Mucosa of rectum (tissue), 2 donors: ENCODE results near the gene DCAF12.

ENCODE experiments used
- H3K27ac ChIP-seq, 2 donors: one replicate each; pipeline ENCODE4 v1.7.0; 2013; ENCODE audit warnings: inconsistent platforms in 2 of 2, low read depth in 2 of 2, low read length in 2 of 2
- H3K27me3 ChIP-seq, 2 donors: one replicate each; pipeline ENCODE4 v1.7.0; 2013; ENCODE audit warnings: low read length in 2 of 2; ENCODE audit not compliant: control insufficient read depth in 2 of 2, insufficient read depth in 2 of 2
- H3K36me3 ChIP-seq, 2 donors: one replicate each; pipeline ENCODE4 v1.7.0; 2013; ENCODE audit warnings: low read length in 2 of 2; ENCODE audit not compliant: control insufficient read depth in 2 of 2, insufficient read depth in 2 of 2
- H3K4me1 ChIP-seq, 2 donors: one replicate each; pipeline ENCODE4 v1.7.0; 2013; ENCODE audit warnings: low read length in 2 of 2, mild to moderate bottlenecking in 1 of 2; ENCODE audit not compliant: control insufficient read depth in 2 of 2, insufficient read depth in 2 of 2
- H3K4me3 ChIP-seq, 2 donors: one replicate each; pipeline ENCODE4 v1.7.0; 2013; ENCODE audit warnings: low read length in 2 of 2
- H3K9ac ChIP-seq, 2 donors: one replicate each; pipeline ENCODE4 v1.7.0; 2013; ENCODE audit warnings: low read length in 2 of 2, low read depth in 1 of 2, mild to moderate bottlenecking in 1 of 2
- H3K9me3 ChIP-seq, 2 donors: one replicate each; pipeline ENCODE4 v1.7.0; 2013; ENCODE audit warnings: low read length in 2 of 2; ENCODE audit not compliant: control insufficient read depth in 2 of 2
- donor health status: healthy.
- donor health status: Normal muscosa, but diverticular disease.

The DCAF12 gene

DNA sequence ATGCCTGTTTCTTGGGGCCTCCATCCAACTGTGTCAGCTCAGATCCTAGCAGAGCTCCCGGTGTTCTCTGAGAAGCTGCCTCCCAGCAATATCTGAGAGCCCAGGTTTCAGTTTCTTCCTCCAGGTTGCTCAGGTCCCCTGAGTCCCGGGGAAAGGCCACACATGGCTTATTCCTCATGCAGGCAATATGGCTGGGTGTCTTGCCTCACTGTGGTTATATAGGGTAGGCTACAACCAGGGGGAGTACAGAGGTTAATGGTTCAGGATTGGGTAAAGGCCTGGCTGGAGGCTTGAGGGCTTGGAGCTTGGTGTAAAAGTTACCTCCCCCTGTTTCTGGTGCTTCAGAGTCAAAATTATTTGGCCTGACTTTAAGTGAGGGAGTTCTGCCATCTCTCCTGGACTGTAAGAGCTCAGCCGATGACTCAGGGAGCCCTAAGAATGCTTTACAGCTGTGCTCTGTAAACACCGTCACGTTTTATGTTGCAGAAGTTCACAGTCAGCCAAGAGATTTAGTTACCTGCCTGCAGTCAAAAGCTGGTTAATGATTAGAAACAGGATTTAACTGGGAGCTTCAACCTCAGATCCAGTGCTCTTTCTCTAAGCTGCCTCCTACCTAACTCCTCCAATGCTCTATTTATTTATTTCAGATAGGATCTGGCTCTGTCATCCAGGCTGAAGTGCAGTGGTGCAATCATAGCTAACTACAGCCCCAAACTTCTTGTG is 53.5 kb downstream of the DCAF12 start:
- Histone ChIP-seq H3K27ac (peak overlapping the region; percentile 9 to 40), H3K27me3 (no peaks in the 10 kb centered on the region), H3K4me1 (peaks cover 16 to 17% of the 10 kb centered on the region in 2 donors), H3K4me3 (peak overlapping the region in 1 of 2 donors; percentile 15), H3K9ac (peak overlapping the region in 1 of 2 donors; percentile 24), H3K36me3 (no peaks in the 10 kb centered on the region), H3K9me3 (no peaks in the 10 kb centered on the region)

GRCh38 chr9:34072410-34072809 is 54.1 kb downstream of the DCAF12 start:
- H3K36me3 ChIP-seq = no peaks in the 10 kb centered on the region
- H3K27me3 ChIP-seq = no peaks in the 10 kb centered on the region
- H3K27ac ChIP-seq = peak overlapping the region in 1 of 2 donors; percentile 40
- H3K9me3 ChIP-seq = no peaks in the 10 kb centered on the region
- H3K9ac ChIP-seq = peak overlapping the region in 1 of 2 donors; percentile 24
- H3K4me3 ChIP-seq = peak overlapping the region in 1 of 2 donors; percentile 15
- H3K4me1 ChIP-seq = peaks cover 16 to 17% of the 10 kb centered on the region in 2 donors

DNA sequence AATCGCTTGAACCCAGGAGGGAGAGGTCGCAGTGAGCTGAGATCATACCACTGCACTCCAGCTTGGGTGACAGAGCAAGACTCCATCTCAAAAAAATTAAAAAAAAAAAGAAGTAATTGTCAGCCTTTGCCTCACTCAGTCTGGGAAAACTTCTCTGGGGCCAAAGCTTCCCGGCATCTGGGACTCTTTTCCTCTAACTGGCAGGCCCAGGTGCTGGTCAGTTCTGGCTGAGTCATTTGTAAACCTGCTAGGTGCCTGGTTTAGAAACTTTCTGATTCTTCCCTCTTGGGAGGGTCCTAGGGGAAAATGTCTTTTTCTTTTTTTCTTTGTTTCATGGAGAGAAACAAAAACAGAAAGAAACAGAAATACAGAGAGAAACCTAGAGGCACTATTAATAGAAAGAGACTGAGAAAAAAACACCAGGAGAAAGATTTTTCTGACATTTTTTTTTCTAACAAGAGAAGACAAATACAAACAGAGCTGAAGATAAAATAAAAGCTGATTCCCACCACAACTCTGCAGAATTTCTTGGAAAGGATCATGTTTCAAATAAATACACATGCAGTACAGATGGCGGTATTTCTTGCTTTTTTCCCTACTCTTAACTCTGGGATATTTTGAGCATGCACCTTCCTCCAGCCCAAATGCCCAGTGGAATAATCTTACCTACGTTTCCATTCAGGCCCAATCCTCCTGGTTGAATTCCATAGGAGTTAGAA is 55.7 kb downstream of the DCAF12 start:
- Histone ChIP-seq H3K4me1 (peaks cover 16 to 17% of the 10 kb centered on the region in 2 donors), H3K9me3 (no peaks in the 10 kb centered on the region), H3K4me3 (no peak overlapping the region), H3K36me3 (no peaks in the 10 kb centered on the region), H3K27ac (no peak overlapping the region), H3K9ac (no peak overlapping the region), H3K27me3 (no peaks in the 10 kb centered on the region)

DNA sequence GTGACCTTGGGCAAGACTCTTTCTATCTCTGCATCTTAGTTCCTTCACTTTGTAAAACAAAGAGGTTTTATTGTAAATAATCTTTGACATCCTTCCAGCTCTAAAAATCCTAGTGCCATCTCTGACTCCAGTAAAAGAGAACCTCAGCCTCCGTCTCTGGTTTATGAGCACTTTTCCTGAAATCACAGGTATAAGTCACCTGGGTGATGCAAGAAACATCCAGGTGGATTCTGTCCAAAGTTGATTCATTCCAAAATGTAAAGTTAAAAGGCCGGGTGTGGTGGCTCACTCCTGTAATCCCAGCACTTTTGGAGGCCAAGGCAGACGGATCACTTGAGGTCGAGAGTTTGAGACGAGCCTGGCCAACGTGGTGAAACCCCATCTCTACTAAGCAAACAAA is 56.7 kb downstream of the DCAF12 start:
- no peak overlapping the region for H3K27ac ChIP-seq
- no peaks in the 10 kb centered on the region for H3K9me3 ChIP-seq
- no peaks in the 10 kb centered on the region for H3K27me3 ChIP-seq
- H3K4me3 ChIP-seq = no peak overlapping the region
- H3K4me1 ChIP-seq = peaks cover 16 to 17% of the 10 kb centered on the region in 2 donors
- no peak overlapping the region for H3K9ac ChIP-seq
- H3K36me3 ChIP-seq = no peaks in the 10 kb centered on the region

- Histone ChIP-seq H3K9ac (no peak overlapping the region), H3K36me3 (no peaks in the 10 kb centered on the region), H3K9me3 (no peaks in the 10 kb centered on the region), H3K4me1 (no peaks in the 10 kb centered on the region), H3K27ac (no peak overlapping the region), H3K27me3 (no peaks in the 10 kb centered on the region), H3K4me3 (no peak overlapping the region)
Observed at GRCh38 chr9:34065541-34065940, 61.0 kb downstream of the DCAF12 start.

- no peaks in the 10 kb centered on the region for H3K27me3 ChIP-seq
- no peaks in the 10 kb centered on the region for H3K9me3 ChIP-seq
- H3K9ac ChIP-seq = no peak overlapping the region
- no peaks in the 10 kb centered on the region for H3K36me3 ChIP-seq
- H3K27ac ChIP-seq = no peak overlapping the region
- H3K4me1 ChIP-seq = no peaks in the 10 kb centered on the region
- no peak overlapping the region for H3K4me3 ChIP-seq
Observed at GRCh38 chr9:34059954-34060353, 66.5 kb downstream of the DCAF12 start.

- no peak overlapping the region for H3K4me3 ChIP-seq
- H3K27me3 ChIP-seq = no peaks in the 10 kb centered on the region
- H3K4me1 ChIP-seq = no peaks in the 10 kb centered on the region
- no peaks in the 10 kb centered on the region for H3K36me3 ChIP-seq
- H3K9ac ChIP-seq = no peak overlapping the region
- H3K27ac ChIP-seq = no peak overlapping the region
- H3K9me3 ChIP-seq = no peaks in the 10 kb centered on the region
Observed at GRCh38 chr9:34059281-34059680, 67.2 kb downstream of the DCAF12 start.

- H3K27ac ChIP-seq = peak overlapping the region; percentile 93 to 96
- no peaks in the 10 kb centered on the region for H3K27me3 ChIP-seq
- H3K9ac ChIP-seq = peak overlapping the region; percentile 14 to 95
- H3K4me1 ChIP-seq = peaks cover 17 to 18% of the 10 kb centered on the region in 2 donors
- H3K36me3 ChIP-seq = no peaks in the 10 kb centered on the region
- H3K4me3 ChIP-seq = peak overlapping the region; percentile 88 to 91
- no peaks in the 10 kb centered on the region for H3K9me3 ChIP-seq
Observed at GRCh38 chr9:34049630-34050384, 76.7 kb downstream of the DCAF12 start.

- H3K27me3 ChIP-seq = no peaks in the 10 kb centered on the region
- H3K4me1 ChIP-seq = peaks cover 17 to 18% of the 10 kb centered on the region in 2 donors
- peak within 1 kb of the TSS; percentile 88 to 91 for H3K4me3 ChIP-seq
- peak within 1 kb of the TSS; percentile 93 to 96 for H3K27ac ChIP-seq
- no peaks in the 10 kb centered on the region for H3K9me3 ChIP-seq
- H3K9ac ChIP-seq = peak within 1 kb of the TSS; percentile 82 to 95
- H3K36me3 ChIP-seq = no peaks in the 10 kb centered on the region
Observed at GRCh38 chr9:34048727-34049629, 77.5 kb downstream of the DCAF12 start, which contains the start of gene UBAP2. TSS of gene UBAP2 (minus strand) at chr9:34048887. CDS start at chr9:34017148, 31,739 bp downstream.
